ENCODE measurements around the gene HSPBAP1. TPM values are rescaled to one million over a fixed set of nuclear protein-coding genes. Genes with fewer than 3 reads are reported as not detected.
"Not testable (repeated sequence)": the region's sequence is repeated elsewhere in the genome, so short reads cannot be mapped to it uniquely, and the experiment has no call there.

The HSPBAP1 gene
- total RNA-seq, 6 donors from 2014 or later: 6.8 to 36.4 (median 13.9) TPM

- no peaks in the 10 kb centered on the region for H3K4me1 ChIP-seq
- no peaks in the 10 kb centered on the region for H3K27me3 ChIP-seq
- H3K27ac ChIP-seq: no peak overlapping the region
- H3K9me3 ChIP-seq: no peaks in the 10 kb centered on the region
- WGBS, 2 donors: 82 to 87% methylated on average over 3 of the region's 3 CpGs
- DNase-seq (no peak), ATAC-seq (ENCODE audit: low FRiP score in 2 of 2) (no peak)
- no peak for TF ChIP-seq EP300 (IDR thresholded peaks at IDR 0.05)
- TF ChIP-seq POLR2AphosphoS5 (IDR thresholded peaks at IDR 0.05): no peak
- no peak for TF ChIP-seq POLR2A (IDR thresholded peaks at IDR 0.05)
- TF ChIP-seq CTCF (IDR thresholded peaks at IDR 0.05): no peak
- H3K4me3 ChIP-seq: no peak overlapping the region
- peaks cover 0 to 27% (median 0%) of the 10 kb centered on the region in 4 donors for H3K36me3 ChIP-seq
Measured at GRCh38 chr3:122739172-122739571, 54.5 kb downstream of the HSPBAP1 start.

- DNase-seq: peak in 1 of 2 donors; percentile 20
- 90 to 93% methylated on average over 19 to 20 of the region's 22 CpGs for WGBS, 2 donors
- H3K27ac ChIP-seq; ATAC-seq (ENCODE audit: low FRiP score in 2 of 2); H3K9me3 ChIP-seq; H3K27me3 ChIP-seq; H3K4me3 ChIP-seq; H3K4me1 ChIP-seq: not testable (repeated sequence)
- peaks cover 0 to 22% (median 9%) of the 10 kb centered on the region in 4 donors for H3K36me3 ChIP-seq
Measured at GRCh38 chr3:122732682-122733525, 60.7 kb downstream of the HSPBAP1 start.

- 88 to 94% methylated on average over 4 of the region's 4 CpGs for WGBS, 2 donors
Measured at GRCh38 chr3:122730240-122730639, 63.4 kb downstream of the HSPBAP1 start.

GRCh38 chr3:122728756-122729514, 64.7 kb downstream of the HSPBAP1 start:
- no peak for DNase-seq
- no peak for ATAC-seq (ENCODE audit: low FRiP score in 2 of 2)
- TF ChIP-seq POLR2AphosphoS5 (IDR thresholded peaks at IDR 0.05): no peak
- TF ChIP-seq EP300 (IDR thresholded peaks at IDR 0.05): no peak
- no peak for TF ChIP-seq CTCF (IDR thresholded peaks at IDR 0.05)
- TF ChIP-seq POLR2A (IDR thresholded peaks at IDR 0.05): no peak
- H3K9me3 ChIP-seq: no peaks in the 10 kb centered on the region
- 95% methylated on average over 8 of the region's 8 CpGs for WGBS, 2 donors
- peaks cover 0 to 3% (median 0%) of the 10 kb centered on the region in 4 donors for H3K4me1 ChIP-seq
- no peaks in the 10 kb centered on the region for H3K27me3 ChIP-seq
- H3K36me3 ChIP-seq: peaks cover 0 to 26% (median 12%) of the 10 kb centered on the region in 4 donors
- no peak overlapping the region for H3K27ac ChIP-seq
- no peak overlapping the region for H3K4me3 ChIP-seq

More at GRCh38 chr3:122730240-122730639, 63.4 kb downstream of the HSPBAP1 start:
- TF ChIP-seq POLR2AphosphoS5 (IDR thresholded peaks at IDR 0.05) (no peak), EP300 (IDR thresholded peaks at IDR 0.05) (no peak), CTCF (IDR thresholded peaks at IDR 0.05) (no peak)
- Histone ChIP-seq H3K36me3 (peaks cover 0 to 26% (median 12%) of the 10 kb centered on the region in 4 donors), H3K4me3 (no peak overlapping the region), H3K9me3 (no peaks in the 10 kb centered on the region), H3K4me1 (peaks cover 0 to 3% (median 0%) of the 10 kb centered on the region in 4 donors), H3K27me3 (no peaks in the 10 kb centered on the region), H3K27ac (no peak overlapping the region)
- no peak for DNase-seq
- no peak for ATAC-seq (ENCODE audit: low FRiP score in 2 of 2)

GRCh38 chr3:122728186-122728585, 65.4 kb downstream of the HSPBAP1 start:
- Histone ChIP-seq H3K9me3 (no peaks in the 10 kb centered on the region), H3K27ac (no peak overlapping the region), H3K27me3 (no peaks in the 10 kb centered on the region), H3K4me3 (no peak overlapping the region), H3K4me1 (peaks cover 0 to 3% (median 0%) of the 10 kb centered on the region in 4 donors), H3K36me3 (peaks cover 0 to 22% (median 12%) of the 10 kb centered on the region in 4 donors)
- ATAC-seq (ENCODE audit: low FRiP score in 2 of 2) (no peak), DNase-seq (no peak)
- 91 to 97% methylated on average over 3 of the region's 3 CpGs for WGBS, 2 donors
- TF ChIP-seq POLR2A (IDR thresholded peaks at IDR 0.05) (no peak), POLR2AphosphoS5 (IDR thresholded peaks at IDR 0.05) (no peak), CTCF (IDR thresholded peaks at IDR 0.05) (no peak)

Measured in upper lobe of left lung (tissue), 6 donors.